HuH-7 (cell line): ENCODE results near the gene MAGIX.
"Not testable (repeated sequence)": the region's sequence is repeated elsewhere in the genome, so short reads cannot be mapped to it uniquely, and the experiment has no call there.

Source experiments
- DNase-seq: peaks from one replicate; pipeline ENCODE4 v3.0.0; 2011; ENCODE audit warnings: low spot score

The MAGIX gene

GRCh38 chrX:49160908-49161307, 1.6 kb upstream of the MAGIX start:
- no peak for DNase-seq

- DNase-seq, result no peak
Measured at GRCh38 chrX:49161632-49162031, 926 bp upstream of the MAGIX start.

GRCh38 chrX:49163555-49164419, 1.2 kb downstream of the MAGIX start:
- DNase-seq, result peak; percentile 99

GRCh38 chrX:49164589-49165360, 2.2 kb downstream of the MAGIX start:
- no peak for DNase-seq

- DNase-seq, result no peak
Measured at GRCh38 chrX:49165901-49166881, 3.6 kb downstream of the MAGIX start.

- no peak for DNase-seq
Measured at GRCh38 chrX:49166914-49167739, 4.6 kb downstream of the MAGIX start.

GRCh38 chrX:49167740-49168108, 5.2 kb downstream of the MAGIX start:
- DNase-seq, result no peak

- DNase-seq, result no peak
Measured at GRCh38 chrX:49171752-49172279, 9.3 kb downstream of the MAGIX start, which contains the start of gene PLP2. TSS of gene PLP2 (plus strand) at chrX:49171898. CDS start at chrX:49172001, 103 bp downstream.

- DNase-seq, result no peak
Measured at GRCh38 chrX:49172280-49172780, 9.8 kb downstream of the MAGIX start.

- DNase-seq, result not testable (repeated sequence)
Measured at GRCh38 chrX:49173544-49173943, 11.0 kb downstream of the MAGIX start.

- DNase-seq, result no peak
Measured at GRCh38 chrX:49174723-49175122, 12.2 kb downstream of the MAGIX start.

- DNase-seq, result no peak
Measured at GRCh38 chrX:49175435-49176274, 13.1 kb downstream of the MAGIX start.

GRCh38 chrX:49176421-49177326, 14.1 kb downstream of the MAGIX start:
- DNase-seq, result no peak

GRCh38 chrX:49177338-49177833, 14.8 kb downstream of the MAGIX start:
- peak; percentile 54 for DNase-seq

- DNase-seq, result no peak
Measured at GRCh38 chrX:49177873-49178480, 15.4 kb downstream of the MAGIX start.

GRCh38 chrX:49178537-49178936, 16.0 kb downstream of the MAGIX start:
- DNase-seq, result no peak

- no peak for DNase-seq
Measured at GRCh38 chrX:49179358-49179757, 16.8 kb downstream of the MAGIX start.
